SK-N-SH treated with all-trans-retinoic acid at 6 μM for 48 hours (cell line): ENCODE data around the gene SPECC1L.

Source experiments
- ARNTL ChIP-seq: fragments of 450-650 bp; formaldehyde crosslinking; IDR thresholded peaks from 2 replicates; pipeline ENCODE4 v1.5.0; 2020; ENCODE audit warnings: low read depth, mild to moderate bottlenecking, moderate library complexity, borderline replicate concordance
- CREB5 ChIP-seq: fragments of 250-450 bp; sonication (Bioruptor Pico); IDR thresholded peaks from 2 replicates; pipeline ENCODE4 v1.5.1; 2020; ENCODE audit warnings: low read depth, mild to moderate bottlenecking, moderate library complexity
- CSRNP3 ChIP-seq: fragments of 250-450 bp; sonication (Bioruptor Pico); IDR thresholded peaks from 2 replicates; pipeline ENCODE4 v1.5.1; 2021; ENCODE audit warnings: mild to moderate bottlenecking, moderate library complexity
- GLIS3 ChIP-seq: fragments of 250-450 bp; sonication (Bioruptor Pico); IDR thresholded peaks from 2 replicates; pipeline ENCODE4 v1.5.0; 2020; ENCODE audit warnings: mild to moderate bottlenecking, moderate library complexity
- ISL1 ChIP-seq: fragments of 250-450 bp; sonication (Bioruptor Pico); IDR thresholded peaks from 2 replicates; pipeline ENCODE4 v2.1.2; 2022; ENCODE audit warnings: mild to moderate bottlenecking, moderate library complexity
- OSR1 ChIP-seq: fragments of 250-450 bp; sonication (Bioruptor Pico); IDR thresholded peaks from 2 replicates; pipeline ENCODE4 v1.8.0; 2022; ENCODE audit warnings: moderate library complexity, mild to moderate bottlenecking, inconsistent platforms
- PATZ1 ChIP-seq: fragments of 250-450 bp; sonication (Bioruptor Pico); IDR thresholded peaks from 2 replicates; pipeline ENCODE4 v1.8.0; 2020; ENCODE audit warnings: mild to moderate bottlenecking, moderate library complexity, borderline replicate concordance
- RARB ChIP-seq: fragments of 250-450 bp; sonication (Bioruptor Pico); IDR thresholded peaks from 2 replicates; pipeline ENCODE4 v1.8.0; 2021; ENCODE audit warnings: mild to moderate bottlenecking, moderate library complexity
- SNAI2 ChIP-seq: fragments of 250-450 bp; sonication (Bioruptor Pico); IDR thresholded peaks from 2 replicates; pipeline ENCODE4 v1.5.0; 2020; ENCODE audit warnings: mild to moderate bottlenecking, moderate library complexity
- TOX ChIP-seq: fragments of 250-450 bp; sonication (Bioruptor Pico); IDR thresholded peaks from 2 replicates; pipeline ENCODE4 v1.8.0; 2021; ENCODE audit warnings: mild to moderate bottlenecking, moderate library complexity, borderline replicate concordance
- ZC3H10 ChIP-seq: fragments of 250-450 bp; sonication (Bioruptor Pico); IDR thresholded peaks from 2 replicates; pipeline ENCODE4 v1.5.1; 2021; ENCODE audit warnings: mild to moderate bottlenecking, moderate library complexity
- ZFP3 ChIP-seq: fragments of 250-450 bp; sonication (Bioruptor Pico); IDR thresholded peaks from 2 replicates; pipeline ENCODE4 v1.5.0; 2020; ENCODE audit warnings: mild to moderate bottlenecking, moderate library complexity
- ZFP30 ChIP-seq: fragments of 450-650 bp; formaldehyde crosslinking; IDR thresholded peaks from 2 replicates; pipeline ENCODE4 v1.5.0; 2022; ENCODE audit warnings: mild to moderate bottlenecking, moderate library complexity
- ZNF8 ChIP-seq: fragments of 450-650 bp; formaldehyde crosslinking; IDR thresholded peaks from 2 replicates; pipeline ENCODE4 v1.5.0; 2020; ENCODE audit warnings: mild to moderate bottlenecking, moderate library complexity

- no peak for TF ChIP-seq ZFP3 (CRISPR knock-in tag)
- TF ChIP-seq OSR1 (CRISPR knock-in tag): no peak
- no peak for TF ChIP-seq ZC3H10
- TF ChIP-seq TOX (CRISPR knock-in tag): no peak
- TF ChIP-seq ZFP30 (CRISPR knock-in tag): no peak
- no peak for TF ChIP-seq CSRNP3 (CRISPR knock-in tag)
- no peak for TF ChIP-seq PATZ1 (CRISPR knock-in tag)
- TF ChIP-seq SNAI2: no peak
- TF ChIP-seq GLIS3 (CRISPR knock-in tag): no peak
- TF ChIP-seq ZNF8 (CRISPR knock-in tag): no peak
- TF ChIP-seq ARNTL (CRISPR knock-in tag): no peak
- no peak for TF ChIP-seq RARB (CRISPR knock-in tag)
- TF ChIP-seq ISL1 (CRISPR knock-in tag): peak; percentile 33; the same call in 1 of the 2 replicates
- no peak for TF ChIP-seq CREB5
These were observed 52.6 kb downstream of the SPECC1L start for GRCh38 chr22:24323233-24323632.
